H1 (cell line): Measurements from ENCODE around the gene CD151. TPM values are rescaled to one million over a fixed set of nuclear protein-coding genes. Genes with fewer than 3 reads are reported as not detected.

Experiments
- CTCF ChIA-PET: fragments of 300-600 bp; sonication (Branson Sonifier 250); formaldehyde crosslinking; loops from one replicate; lab custom pipeline; 2021; ENCODE audit not compliant: partially characterized antibody; lab: Charles Lee
- POLR2A ChIA-PET: fragments of 300-600 bp; sonication (Branson Sonifier 250); formaldehyde crosslinking; loops from one replicate; lab custom pipeline; 2021; ENCODE audit warnings: inconsistent platforms; ENCODE audit not compliant: partially characterized antibody; lab: Charles Lee
- DNase-seq, 2 experiments: peaks; one replicate each; pipeline versions ENCODE4 v3.0.0 to v3.0.0-alpha.2; 2010 to 2022; ENCODE audit warnings: low spot score in 2 of 2, low read depth in 1 of 2, mixed read lengths in 1 of 2
- FAIRE-seq: peaks from 2 replicates; lab custom pipeline; 2011; peaks lifted over from hg19 to GRCh38; lab: Jason Lieb, UNC
- H2AFZ ChIP-seq: 2 replicates; pipeline ENCODE4 v1.8.1; 2012; ENCODE audit warnings: low read length, inconsistent platforms
- H2AK5ac ChIP-seq: 2 replicates; pipeline ENCODE4 v1.6.1; 2013; ENCODE audit warnings: low read depth, low read length
- H2BK120ac ChIP-seq: replicated peaks from 2 replicates; pipeline ENCODE3; 2013; ENCODE audit warnings: low read depth, low read length, inconsistent platforms
- H2BK12ac ChIP-seq: 2 replicates; pipeline ENCODE4 v1.6.1; 2013; ENCODE audit warnings: low read depth, low read length
- H2BK15ac ChIP-seq: 2 replicates; pipeline ENCODE4 v1.6.1; 2013; ENCODE audit warnings: low read length
- H2BK20ac ChIP-seq: 2 replicates; pipeline ENCODE4 v1.6.1; 2013; ENCODE audit warnings: low read length
- H2BK5ac ChIP-seq: 2 replicates; pipeline ENCODE4 v1.6.1; 2013; ENCODE audit warnings: low read depth, low read length
- H3K14ac ChIP-seq: 2 replicates; pipeline ENCODE4 v1.6.1; 2013; ENCODE audit warnings: inconsistent platforms; ENCODE audit not compliant: insufficient read length
- H3K18ac ChIP-seq: 2 replicates; pipeline ENCODE4 v1.6.1; 2013; ENCODE audit warnings: low read length; ENCODE audit errors: extremely low read depth
- H3K23ac ChIP-seq: 2 replicates; pipeline ENCODE4 v1.6.1; 2013; ENCODE audit warnings: inconsistent platforms; ENCODE audit not compliant: insufficient read length
- H3K23me2 ChIP-seq: 2 replicates; pipeline ENCODE4 v1.6.1; 2013; ENCODE audit warnings: low read depth, low read length
- H3K27ac ChIP-seq: 2 replicates; pipeline ENCODE4 v1.6.1; 2011; ENCODE audit warnings: low read depth, low read length, inconsistent platforms
- H3K27me3 ChIP-seq, 4 experiments: replicated peaks in 1 of 4; 1 replicate in 1 of 4; 2 replicates in 3 of 4; pipeline versions ENCODE4 v1.6.1 to v1.8.1; 2011 to 2013; ENCODE audit warnings: low read length in 3 of 4, mild to moderate bottlenecking in 3 of 4, inconsistent platforms in 2 of 4, mixed read lengths in 2 of 4, moderate library complexity in 1 of 4; ENCODE audit not compliant: control insufficient read depth in 3 of 4, insufficient read depth in 3 of 4; ENCODE audit errors: extremely low read depth in 1 of 4
- H3K36me3 ChIP-seq, 4 experiments: 2 replicates each; pipeline versions ENCODE4 v1.6.1 to v1.8.1; 2011 to 2013; ENCODE audit warnings: mild to moderate bottlenecking in 4 of 4, low read length in 3 of 4, moderate library complexity in 2 of 4, control low read depth in 1 of 4, inconsistent platforms in 1 of 4; ENCODE audit not compliant: insufficient read depth in 4 of 4, control insufficient read depth in 2 of 4
- H3K4ac ChIP-seq: replicated peaks from 2 replicates; pipeline ENCODE3; 2013; ENCODE audit warnings: low read length, low read depth, mixed read lengths, inconsistent platforms; ENCODE audit not compliant: insufficient read length
- H3K4me1 ChIP-seq, 4 experiments: replicated peaks in 1 of 4; 1 replicate in 1 of 4; 2 replicates in 3 of 4; pipeline versions ENCODE4 v1.6.1 to v1.8.1; 2011 to 2013; ENCODE audit warnings: low read length in 3 of 4, inconsistent platforms in 2 of 4, mixed read lengths in 1 of 4; ENCODE audit not compliant: insufficient read depth in 4 of 4, control insufficient read depth in 3 of 4
- H3K4me2 ChIP-seq, 2 experiments: 2 replicates each; pipeline versions ENCODE4 v1.6.1 to v1.8.1; 2011 to 2013; ENCODE audit warnings: low read depth in 2 of 2, low read length in 2 of 2, control low read depth in 1 of 2, inconsistent platforms in 1 of 2, mild to moderate bottlenecking in 1 of 2; ENCODE audit not compliant: insufficient read depth in 1 of 2
- H3K4me3 ChIP-seq, 4 experiments: fragments of 200-600, 300-600 bp in 1 of 4; sonication (generic), shearing (Covaris generic), sonication (Bioruptor Twin) in 1 of 4; 2 replicates each; pipeline versions ENCODE4 v1.5.1 to v1.8.1; 2011 to 2016; ENCODE audit warnings: low read length in 4 of 4, low read depth in 3 of 4, control low read depth in 2 of 4, inconsistent platforms in 2 of 4, mild to moderate bottlenecking in 2 of 4, mixed read lengths in 1 of 4, moderate library complexity in 1 of 4; ENCODE audit not compliant: insufficient read depth in 2 of 4; ENCODE audit errors: extremely low read depth in 1 of 4
- H3K56ac ChIP-seq: replicated peaks from 2 replicates; pipeline ENCODE3; 2013; ENCODE audit warnings: low read depth, mild to moderate bottlenecking, mixed read lengths, low read length, inconsistent platforms; ENCODE audit not compliant: insufficient read length
- H3K79me1 ChIP-seq: 2 replicates; pipeline ENCODE4 v1.6.1; 2013; ENCODE audit warnings: low read depth, low read length, control low read depth
- H3K79me2 ChIP-seq, 2 experiments: 2 replicates each; pipeline versions ENCODE4 v1.6.1 to v1.8.1; 2012 to 2013; ENCODE audit warnings: low read length in 2 of 2, mild to moderate bottlenecking in 2 of 2, inconsistent platforms in 1 of 2; ENCODE audit not compliant: insufficient read depth in 2 of 2, control insufficient read depth in 1 of 2
- H3K9ac ChIP-seq, 4 experiments: replicated peaks in 1 of 4; 1 replicate in 1 of 4; 2 replicates in 3 of 4; pipeline versions ENCODE4 v1.6.1 to v1.8.1; 2011 to 2013; ENCODE audit warnings: low read depth in 3 of 4, low read length in 3 of 4, control low read depth in 2 of 4, mild to moderate bottlenecking in 2 of 4, moderate library complexity in 2 of 4, inconsistent platforms in 1 of 4; ENCODE audit errors: extremely low read depth in 1 of 4
- H3K9me3 ChIP-seq, 2 experiments: 2 replicates each; pipeline versions ENCODE4 v1.6.1 to v1.8.1; 2012 to 2013; ENCODE audit warnings: mild to moderate bottlenecking in 2 of 2, moderate library complexity in 2 of 2, control low read depth in 1 of 2, inconsistent platforms in 1 of 2, low read depth in 1 of 2, low read length in 1 of 2, mixed read lengths in 1 of 2; ENCODE audit not compliant: insufficient read depth in 2 of 2
- H4K20me1 ChIP-seq, 2 experiments: replicated peaks in 1 of 2; 2 replicates each; pipeline versions ENCODE3 to v1.8.1; 2011 to 2013; ENCODE audit warnings: inconsistent platforms in 2 of 2, low read length in 2 of 2, mild to moderate bottlenecking in 1 of 2; ENCODE audit not compliant: insufficient read depth in 2 of 2, control insufficient read depth in 1 of 2
- H4K5ac ChIP-seq: 2 replicates; pipeline ENCODE4 v1.6.1; 2013; ENCODE audit warnings: low read length, low read depth, mixed read lengths, inconsistent platforms; ENCODE audit not compliant: insufficient read length
- H4K8ac ChIP-seq: 2 replicates; pipeline ENCODE4 v1.8.0; 2013; ENCODE audit warnings: mild to moderate bottlenecking, moderate library complexity, low read length, inconsistent platforms; ENCODE audit not compliant: insufficient read depth; ENCODE audit errors: extremely low read depth
- H4K91ac ChIP-seq: replicated peaks from 2 replicates; pipeline ENCODE3; 2013; ENCODE audit warnings: low read length, mixed read lengths, inconsistent platforms; ENCODE audit not compliant: insufficient read length
- CTCF ChIP-seq, 3 experiments: IDR thresholded peaks; 1 replicate in 2 of 3; 2 replicates in 1 of 3; pipeline versions ENCODE4 v1.5.1 to v1.6.1; 2011; ENCODE audit warnings: low read length in 3 of 3, mild to moderate bottlenecking in 3 of 3, inconsistent platforms in 2 of 3, low read depth in 1 of 3, moderate library complexity in 1 of 3; ENCODE audit not compliant: insufficient read depth in 1 of 3; ENCODE audit errors: control extremely low read depth in 1 of 3
- GTF2F1 ChIP-seq: IDR thresholded peaks from 2 replicates; pipeline ENCODE4 v1.6.1; 2012; ENCODE audit warnings: low read depth, low read length, improper control_type of control experiment, borderline replicate concordance
- JUND ChIP-seq: IDR thresholded peaks from 2 replicates; pipeline ENCODE4 v1.6.1; 2011; ENCODE audit warnings: mild to moderate bottlenecking, improper control_type of control experiment, low read length
- KDM4A ChIP-seq: IDR thresholded peaks from one replicate; pipeline ENCODE4 v1.7.1; 2012; ENCODE audit warnings: low read depth, mild to moderate bottlenecking, moderate library complexity, low read length, inconsistent platforms; ENCODE audit not compliant: severe bottlenecking
- SAP30 ChIP-seq: fragments of 300-600 bp; sonication (generic); IDR thresholded peaks from 2 replicates; pipeline ENCODE4 v1.7.1; 2012; ENCODE audit warnings: low read length, moderate library complexity, mild to moderate bottlenecking, inconsistent platforms; ENCODE audit not compliant: insufficient read depth, insufficient replicate concordance
- TAF7 ChIP-seq: optimal IDR thresholded peaks from 2 replicates; pipeline ENCODE3; 2011; ENCODE audit warnings: low read depth, mild to moderate bottlenecking, inconsistent platforms, low read length, moderate library complexity, borderline replicate concordance
- USF2 ChIP-seq: IDR thresholded peaks from 2 replicates; pipeline ENCODE4 v1.6.1; 2011; ENCODE audit warnings: low read length, improper control_type of control experiment
- WGBS, 2 experiments: shearing (Covaris generic) in 1 of 2; methylation state at CpG; one replicate each; pipeline versions ENCODE4 v1.1.6 to v1.1.7; 2013 to 2015; ENCODE audit warnings: low lambda C conversion rate in 2 of 2, mixed read lengths in 2 of 2, inconsistent platforms in 1 of 2, low coverage in 1 of 2, missing lambda C conversion rate in 1 of 2; ENCODE audit not compliant: insufficient replicate concordance in 2 of 2, insufficient coverage in 1 of 2, insufficient read length in 1 of 2; ENCODE audit errors: extremely low coverage in 1 of 2, missing lambda C conversion rate in 1 of 2; 5-methylcytosine and 5-hydroxymethylcytosine counted together
- polyA plus RNA-seq, 7 experiments: library from polyadenylated mRNA; depleted of rRNA in 3 of 7; stranded (reverse) in 5 of 7; unstranded in 2 of 7; fragments of >200 nt in 5 of 7; fragments of 200-250 nt in 2 of 7; gene quantifications; 1 replicate in 5 of 7; 2 replicates in 1 of 7; 4 replicates in 1 of 7; pipeline versions ENCODE4 v1.2.1 to v1.2.3, GENCODE V29; 2011 to 2013; ENCODE audit warnings: missing spikeins in 2 of 7, mixed read lengths in 2 of 7
- total RNA-seq: library from RNA; stranded (reverse); fragmentation: NEBNext Ultra II Directional; extraction: Animal tissue kit (Norgen Biotek cat#: 25700); gene quantifications from 2 replicates; pipeline ENCODE4 v1.2.1, GENCODE V29; 2021

CD151 gene
- total and polyA plus RNA-seq, 2 of the 8 experiments (the other 6 are each of a cell fraction or from before 2014, with no cell fraction given), result 101 to 212 TPM

- Histone ChIP-seq H3K9ac (no peak overlapping the region), H4K5ac (no peak overlapping the region), H3K79me1 (peaks cover 8% of the 10 kb centered on the region), H2AFZ (no peak overlapping the region), H3K79me2 (peaks cover 0 to 5% of the 10 kb centered on the region in 2 experiments; a peak in 1 of 4 replicates), H2BK20ac (no peak overlapping the region), H3K18ac (no peak overlapping the region), H4K91ac (no peak overlapping the region), H3K36me3 (peaks cover 0 to 10% (median 1%) of the 10 kb centered on the region in 4 experiments; a peak in 1 of 8 replicates), H4K8ac (no peak overlapping the region; the same call in 1 of the 2 replicates), H3K4ac (no peak overlapping the region), H3K14ac (no peak overlapping the region), H3K56ac (no peak overlapping the region), H3K27ac (no peak overlapping the region), H3K27me3 (peaks cover 0 to 17% (median 9%) of the 10 kb centered on the region in 4 experiments; a peak in 5 of 7 replicates), H2BK5ac (no peak overlapping the region), H3K9me3 (no peaks in the 10 kb centered on the region), H2BK120ac (no peak overlapping the region), H2AK5ac (no peak overlapping the region), H2BK12ac (no peak overlapping the region), H2BK15ac (no peak overlapping the region), H3K4me1 (peaks cover 0 to 27% (median 22%) of the 10 kb centered on the region in 4 experiments; a peak in 6 of 7 replicates), H3K23ac (no peak overlapping the region), H4K20me1 (peaks cover 0 to 14% of the 10 kb centered on the region in 2 experiments), H3K4me2 (no peak overlapping the region), H3K23me2 (peaks cover 14% of the 10 kb centered on the region; the same call in 1 of the 2 replicates), H3K4me3 (no peak overlapping the region)
- ChIA-PET POLR2A (interaction anchor here (1.4 to 53.0 kb wide), 3 partner anchors 6 to 27 kb away, joined by 5 to 1917 read pairs (median 1917); partner anchors contain the start of genes CD151, CEND1, CRACR2B and PIDD1), CTCF (interaction anchor here (1.0 to 1.4 kb wide), 3 partner anchors 13 to 33 kb away, joined by 3 to 4 read pairs (median 4); no protein-coding TSS in a partner anchor)
- no peak for FAIRE-seq
- WGBS, 2 experiments, result 95% methylated on average over 31 of the region's 59 CpGs; no CpG with 5 or more reads in 1 of the 2 experiments
- no peak for DNase-seq
- no peak for TF ChIP-seq TAF7
- TF ChIP-seq GTF2F1, result no peak
- TF ChIP-seq SAP30, result no peak
- TF ChIP-seq USF2, result no peak
- TF ChIP-seq JUND, result no peak
- no peak for TF ChIP-seq KDM4A
- no peak for TF ChIP-seq CTCF (IDR thresholded peaks at IDR 0.05; ENCODE audit: control extremely low read depth in 1 of 3, insufficient read depth in 1 of 3, low read depth in 1 of 3, low read length in 3 of 3)
Measured at GRCh38 chr11:824292-824880, 8.4 kb upstream of the CD151 start.
